Measurements from ENCODE around the gene STS. TPM values are rescaled to one million over a fixed set of nuclear protein-coding genes. Genes with fewer than 3 reads are reported as not detected.

STS gene
- total and polyA plus RNA-seq, 2 of the 8 experiments (the other 6 are each of a cell fraction or from before 2014, with no cell fraction given), result 0.67 to 1.5 TPM

GRCh38 chrX:7115557-7115956, 32.0 kb upstream of the STS start:
- H3K4ac ChIP-seq (replicated peaks; ENCODE audit: insufficient read length, low read depth, low read length), result no peak overlapping the region
- H3K36me3 ChIP-seq (ENCODE audit: control insufficient read depth in 2 of 4, insufficient read depth in 4 of 4, low read length in 3 of 4), result no peaks in the 10 kb centered on the region
- no peak overlapping the region for H2AK5ac ChIP-seq (ENCODE audit: low read depth, low read length)
- ChIA-PET POLR2A (ENCODE audit: partially characterized antibody) (no interaction called here), CTCF (ENCODE audit: partially characterized antibody) (no interaction called here)
- no peaks in the 10 kb centered on the region for H3K27me3 ChIP-seq (replicated peaks in 1 of 4; ENCODE audit: control insufficient read depth in 3 of 4, extremely low read depth in 1 of 4, insufficient read depth in 3 of 4, low read length in 3 of 4)
- H3K9ac ChIP-seq (replicated peaks in 1 of 4; ENCODE audit: extremely low read depth in 1 of 4, low read depth in 3 of 4, low read length in 3 of 4), result no peak overlapping the region
- TF ChIP-seq RFX5 (IDR thresholded peaks at IDR 0.05; ENCODE audit: borderline replicate concordance, low read depth, low read length) (no peak), SIN3A (conservative IDR thresholded peaks at IDR 0.05 in 1 of 2, IDR thresholded peaks at IDR 0.05 in 1 of 2; ENCODE audit: low read depth in 1 of 2, low read length in 2 of 2) (no peak), YY1 (IDR thresholded peaks at IDR 0.05; ENCODE audit: low read depth, low read length) (no peak), POLR2A (IDR thresholded peaks at IDR 0.05; ENCODE audit: control extremely low read depth in 1 of 2, low read depth in 2 of 2, low read length in 2 of 2) (no peak)
- 86% methylated on average over 4 of the region's 6 CpGs; no CpG with 5 or more reads in 1 of the 2 experiments for WGBS, 2 experiments (ENCODE audit: extremely low coverage in 1 of 2, insufficient coverage in 1 of 2, insufficient read length in 1 of 2, insufficient replicate concordance in 2 of 2, low coverage in 1 of 2, low lambda C conversion rate in 2 of 2, missing lambda C conversion rate in 1 of 2)
- no peak overlapping the region for H4K8ac ChIP-seq (ENCODE audit: extremely low read depth, insufficient read depth, low read length)
- no peaks in the 10 kb centered on the region for H3K9me3 ChIP-seq (ENCODE audit: insufficient read depth in 2 of 2, low read depth in 1 of 2, low read length in 1 of 2)
- no peak overlapping the region for H2BK15ac ChIP-seq (ENCODE audit: low read length)
- H3K18ac ChIP-seq (ENCODE audit: extremely low read depth, low read length), result no peak overlapping the region
- H4K20me1 ChIP-seq (replicated peaks in 1 of 2; ENCODE audit: control insufficient read depth in 1 of 2, insufficient read depth in 2 of 2, low read length in 2 of 2), result no peaks in the 10 kb centered on the region
- H2BK120ac ChIP-seq (replicated peaks; ENCODE audit: low read depth, low read length), result no peak overlapping the region
- H3K4me3 ChIP-seq (ENCODE audit: extremely low read depth in 1 of 4, insufficient read depth in 2 of 4, low read depth in 3 of 4, low read length in 4 of 4), result no peak overlapping the region
- no peak overlapping the region for H3K56ac ChIP-seq (replicated peaks; ENCODE audit: insufficient read length, low read depth, low read length)
- peaks cover 0 to 6% (median 4%) of the 10 kb centered on the region in 4 experiments; a peak in 3 of 7 replicates for H3K4me1 ChIP-seq (replicated peaks in 1 of 4; ENCODE audit: control insufficient read depth in 3 of 4, insufficient read depth in 4 of 4, low read length in 3 of 4)
- H2BK20ac ChIP-seq (ENCODE audit: low read length), result no peak overlapping the region
- H3K79me1 ChIP-seq (ENCODE audit: low read depth, low read length), result no peaks in the 10 kb centered on the region
- no peak overlapping the region for H4K91ac ChIP-seq (replicated peaks; ENCODE audit: insufficient read length, low read length)
- no peak for DNase-seq (ENCODE audit: low read depth in 1 of 2, low spot score in 2 of 2)
- H2BK12ac ChIP-seq (ENCODE audit: low read depth, low read length), result no peak overlapping the region
- H3K27ac ChIP-seq (ENCODE audit: low read depth, low read length), result no peak overlapping the region
- no peaks in the 10 kb centered on the region for H3K79me2 ChIP-seq (ENCODE audit: control insufficient read depth in 1 of 2, insufficient read depth in 2 of 2, low read length in 2 of 2)
- no peak overlapping the region for H2AFZ ChIP-seq (ENCODE audit: low read length)
- no peak overlapping the region for H2BK5ac ChIP-seq (ENCODE audit: low read depth, low read length)
- H3K23me2 ChIP-seq (ENCODE audit: low read depth, low read length), result no peaks in the 10 kb centered on the region
- FAIRE-seq, result no peak
- no peak overlapping the region for H3K23ac ChIP-seq (ENCODE audit: insufficient read length)
- H3K4me2 ChIP-seq (ENCODE audit: insufficient read depth in 1 of 2, low read depth in 2 of 2, low read length in 2 of 2), result no peak overlapping the region
- H4K5ac ChIP-seq (ENCODE audit: insufficient read length, low read depth, low read length), result no peak overlapping the region
- H3K14ac ChIP-seq (ENCODE audit: insufficient read length), result no peak overlapping the region
